HG02763 (cell line): ENCODE measurements around the gene CSRP3.
"Not testable (repeated sequence)": the region's sequence is repeated elsewhere in the genome, so short reads cannot be mapped to it uniquely, and the experiment has no call there.

ENCODE experiments used
- ATAC-seq: cut with Tn5 transposase; IDR thresholded peaks from one replicate; pipeline ENCODE4 v1.9.1; 2021; ENCODE audit warnings: mild to moderate bottlenecking, moderate library complexity; ENCODE audit not compliant: unreplicated experiment

Gene CSRP3

DNA sequence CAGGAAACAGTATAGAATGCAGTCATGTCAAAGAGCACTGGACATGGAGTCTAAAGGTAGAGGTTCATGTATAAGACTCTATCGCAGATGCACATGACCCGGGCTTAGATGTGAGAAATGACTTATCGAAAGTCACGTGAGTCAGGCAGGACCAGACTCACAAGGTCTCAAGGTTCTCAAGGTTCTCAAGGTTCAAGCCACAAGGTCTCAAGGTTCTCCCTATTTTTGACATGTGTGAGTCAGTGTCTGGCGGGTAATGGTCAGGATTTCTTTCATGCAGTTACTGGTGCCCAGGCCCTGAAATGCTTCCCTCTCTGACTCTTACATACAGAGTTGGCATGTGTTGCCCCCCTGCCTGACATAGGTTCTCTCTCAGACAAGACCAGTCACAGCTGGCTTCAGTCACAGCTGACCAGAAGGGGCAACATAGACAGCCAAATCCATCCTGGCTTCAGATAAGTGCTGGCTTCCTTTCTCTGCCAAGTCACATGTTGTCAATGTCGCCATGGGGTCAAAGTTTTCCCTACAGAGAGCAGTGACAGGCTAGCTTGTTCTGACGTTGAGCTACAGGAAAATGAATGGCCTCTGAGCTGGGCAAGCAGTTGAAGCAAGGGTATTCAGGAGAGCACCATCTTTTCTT is 10.1 kb downstream of the CSRP3 start:
- no peak for ATAC-seq

DNA sequence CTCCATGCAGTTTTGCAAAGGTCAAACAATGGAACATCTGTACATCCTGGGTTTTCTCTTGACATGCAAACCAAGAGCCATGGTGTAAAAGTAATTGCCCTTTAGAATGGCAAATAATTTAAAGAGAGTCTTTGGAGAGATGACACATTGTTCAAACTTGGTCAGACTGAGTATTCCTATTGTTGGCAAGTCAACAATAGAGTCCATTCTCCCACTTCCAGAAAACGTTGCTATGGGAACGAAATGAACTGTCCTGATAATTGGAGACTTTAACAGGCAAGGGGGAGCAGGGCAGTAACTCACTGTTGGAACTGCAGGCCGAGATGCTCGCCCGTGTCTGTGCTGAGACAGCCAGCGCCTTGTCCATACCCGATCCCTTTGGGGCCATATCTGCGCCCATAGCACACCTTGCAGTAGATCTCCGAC is 13.9 kb downstream of the CSRP3 start:
- no peak for ATAC-seq

DNA sequence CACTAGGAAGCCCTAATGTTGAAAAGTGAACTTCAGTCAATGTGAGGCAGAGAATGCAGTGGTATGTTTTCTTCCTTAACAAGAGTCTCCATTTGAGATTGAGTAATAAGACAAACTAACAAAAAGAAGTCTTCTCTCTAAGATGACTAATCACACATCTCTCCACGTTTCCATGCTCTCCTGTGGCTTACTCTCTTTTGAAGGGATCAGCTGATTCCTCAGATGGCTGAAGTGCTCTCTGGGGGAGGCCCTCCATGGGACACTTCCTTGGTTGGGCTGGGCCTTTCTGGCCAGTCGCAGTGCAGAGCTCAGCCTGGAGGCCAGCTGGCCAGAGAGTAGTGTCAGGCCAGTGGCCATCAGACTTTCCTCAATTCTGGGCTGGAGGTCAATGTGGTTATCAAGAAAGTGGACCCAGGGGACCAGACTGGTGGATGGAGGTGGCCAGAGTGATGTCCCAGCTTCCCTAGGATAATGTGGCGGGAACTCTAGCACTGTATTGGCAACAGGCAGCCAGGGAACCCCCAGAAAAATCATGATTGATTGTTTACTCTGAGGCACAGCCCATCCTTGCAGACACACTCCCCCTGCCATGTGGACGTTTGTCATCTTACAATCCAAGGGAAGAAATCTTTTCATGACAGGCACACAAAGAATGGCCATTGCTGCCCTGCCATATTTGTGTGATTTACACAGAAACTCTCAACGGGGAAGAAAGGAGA is 14.5 kb downstream of the CSRP3 start:
- no peak for ATAC-seq

DNA sequence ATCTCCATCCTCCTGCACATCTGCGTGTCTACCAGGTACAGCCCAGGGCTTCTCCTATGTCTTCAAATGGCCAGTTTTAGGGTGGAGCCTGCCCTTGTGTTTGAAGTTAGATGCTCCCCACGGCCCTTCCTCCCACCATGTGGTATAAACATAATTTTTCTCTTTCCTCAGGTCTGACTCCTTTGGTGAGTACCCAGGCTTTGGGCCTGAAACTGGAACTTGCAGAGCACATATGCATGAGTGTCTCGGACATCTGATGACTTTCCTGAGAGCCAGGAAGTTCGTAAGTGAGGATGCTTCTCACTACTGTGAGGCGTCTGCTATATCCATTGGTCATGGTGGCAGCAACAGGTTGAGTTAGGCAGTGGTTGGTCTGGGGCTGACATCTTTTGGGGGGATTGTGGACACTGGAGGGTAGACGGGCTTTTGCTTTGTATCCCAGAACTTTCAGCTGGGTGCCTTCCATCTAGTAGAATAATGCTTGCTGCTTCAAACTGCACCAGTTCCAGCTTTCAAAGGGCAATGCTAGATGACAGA is 16.2 kb downstream of the CSRP3 start:
- ATAC-seq, result no peak

GRCh38 chr11:19185036-19185435 is 16.7 kb downstream of the CSRP3 start:
- no peak for ATAC-seq

DNA sequence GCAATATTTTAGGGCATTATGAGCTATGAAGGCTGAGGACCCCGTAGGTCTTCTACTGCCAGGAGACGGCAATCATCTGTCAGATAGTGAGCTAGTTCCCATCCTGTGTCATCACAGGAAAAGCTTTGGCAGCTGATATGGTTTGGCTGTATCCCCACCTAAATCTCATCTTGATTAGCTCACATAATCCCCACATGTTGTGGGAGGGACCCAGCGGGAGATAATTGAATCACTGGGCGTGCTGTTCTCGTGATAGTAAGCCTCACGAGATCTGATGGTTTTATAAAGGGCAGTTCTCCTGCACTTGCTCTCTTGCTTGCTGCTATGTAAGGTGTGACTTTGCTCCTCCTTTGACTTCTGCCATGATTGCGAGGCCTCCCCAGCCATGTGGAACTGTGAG is 18.1 kb downstream of the CSRP3 start:
- no peak for ATAC-seq

DNA sequence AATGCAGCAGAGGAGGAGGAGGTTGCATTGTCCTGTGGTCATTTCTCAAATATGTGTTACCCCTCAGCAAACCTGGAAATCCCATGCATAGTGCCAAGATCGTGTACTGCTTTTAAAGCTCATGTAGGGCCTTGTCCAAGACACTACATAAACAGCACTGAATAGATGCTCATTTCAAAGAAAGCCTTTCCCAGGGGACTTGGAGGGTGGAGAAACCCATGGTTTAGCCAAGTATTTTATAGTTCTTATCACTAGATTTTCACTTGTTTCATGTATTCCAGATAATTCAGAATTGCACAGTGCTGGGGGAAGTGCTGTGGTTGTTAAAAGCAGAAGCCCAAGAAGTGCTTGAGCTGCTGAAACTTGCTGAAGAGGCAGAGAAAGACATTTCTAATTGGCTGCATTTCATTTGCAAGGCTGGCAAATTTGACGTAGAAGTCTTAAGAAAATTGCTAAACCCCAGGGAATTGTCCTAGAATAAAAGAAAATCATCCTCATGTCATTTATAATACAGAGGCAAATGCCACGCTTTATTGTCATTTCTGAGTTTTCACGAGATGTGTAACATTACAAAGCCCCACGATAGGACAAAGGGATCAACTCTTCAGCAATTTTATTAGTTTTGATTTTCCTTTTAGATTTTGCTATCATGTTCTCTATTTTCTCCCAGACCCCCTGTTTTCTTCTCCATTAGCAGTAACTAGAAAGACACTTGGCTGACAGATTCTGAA is 20.1 kb downstream of the CSRP3 start:
- no peak for ATAC-seq

GRCh38 chr11:19176629-19177186 is 25.1 kb downstream of the CSRP3 start:
- ATAC-seq, result no peak

GRCh38 chr11:19173964-19174638 is 27.7 kb downstream of the CSRP3 start:
- no peak for ATAC-seq

DNA sequence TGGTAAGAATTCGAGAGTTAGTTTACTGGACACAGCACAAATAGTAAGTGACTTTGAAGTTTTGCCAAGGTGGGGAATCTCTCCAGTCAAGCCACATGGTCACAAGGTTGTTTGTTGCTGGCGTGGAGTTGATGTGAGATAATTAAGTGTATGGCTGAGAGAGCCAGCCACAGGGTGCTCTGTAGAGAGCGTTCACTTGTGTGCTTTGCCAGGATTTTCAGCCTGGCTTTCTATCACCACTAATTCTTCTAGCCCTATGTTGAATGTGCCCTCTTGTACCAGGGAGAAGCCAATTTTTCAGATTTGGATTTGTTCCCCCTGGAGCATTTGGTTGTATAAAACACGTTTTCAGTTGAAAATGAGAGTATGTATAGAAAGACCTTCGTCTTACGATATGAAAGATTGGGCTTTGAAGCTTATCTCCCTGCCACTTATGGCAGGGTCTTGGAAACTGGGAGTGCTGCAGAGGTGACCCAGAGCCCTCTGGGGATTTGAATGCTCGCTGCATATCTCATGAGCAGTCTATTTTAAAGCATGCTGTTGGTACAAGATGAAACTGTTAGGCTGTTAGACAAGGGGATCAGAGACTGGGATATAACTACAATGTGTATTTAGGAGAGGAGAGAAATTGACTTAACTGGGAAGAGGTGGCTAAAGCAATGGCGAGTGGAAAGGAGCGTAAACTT is 28.6 kb downstream of the CSRP3 start:
- no peak for ATAC-seq

DNA sequence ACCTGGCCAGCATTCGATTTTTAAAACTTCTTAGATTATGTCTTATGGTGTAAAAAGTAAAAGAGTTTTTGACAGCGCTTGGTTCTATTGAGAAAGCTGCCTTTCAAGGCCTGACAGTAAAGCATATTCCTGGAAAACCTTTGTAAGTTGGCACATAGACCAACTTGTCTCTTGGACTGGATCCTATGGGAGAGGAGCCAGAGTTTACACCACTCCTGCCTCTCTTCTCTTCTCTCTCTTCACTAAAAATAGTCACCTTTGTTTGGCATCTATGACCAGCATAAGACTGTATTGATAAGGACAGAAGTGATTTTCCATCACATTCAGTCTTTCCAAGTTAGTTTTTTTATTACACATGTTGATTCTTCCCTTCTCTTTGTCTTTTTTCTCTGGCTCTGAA is 33.7 kb downstream of the CSRP3 start:
- ATAC-seq, result no peak

DNA sequence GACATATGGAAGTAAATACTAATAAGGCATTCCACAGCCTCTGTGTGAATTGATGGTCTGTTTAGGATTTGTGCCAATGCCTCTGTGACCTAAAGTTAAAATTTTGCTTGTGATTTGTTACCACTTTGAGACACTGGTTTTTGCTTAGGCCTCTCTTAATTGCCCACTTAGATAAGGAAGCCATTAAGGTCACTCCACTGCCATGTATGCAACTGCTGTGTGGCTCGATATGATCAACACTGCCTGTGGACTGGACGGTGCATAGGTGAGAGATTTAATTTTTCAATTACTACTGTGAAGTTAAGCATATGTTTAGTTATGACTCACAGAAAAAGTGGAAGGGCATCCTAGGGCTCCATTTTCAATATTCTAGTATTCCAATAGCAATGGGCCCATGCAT is 36.9 kb downstream of the CSRP3 start:
- ATAC-seq, result no peak

DNA sequence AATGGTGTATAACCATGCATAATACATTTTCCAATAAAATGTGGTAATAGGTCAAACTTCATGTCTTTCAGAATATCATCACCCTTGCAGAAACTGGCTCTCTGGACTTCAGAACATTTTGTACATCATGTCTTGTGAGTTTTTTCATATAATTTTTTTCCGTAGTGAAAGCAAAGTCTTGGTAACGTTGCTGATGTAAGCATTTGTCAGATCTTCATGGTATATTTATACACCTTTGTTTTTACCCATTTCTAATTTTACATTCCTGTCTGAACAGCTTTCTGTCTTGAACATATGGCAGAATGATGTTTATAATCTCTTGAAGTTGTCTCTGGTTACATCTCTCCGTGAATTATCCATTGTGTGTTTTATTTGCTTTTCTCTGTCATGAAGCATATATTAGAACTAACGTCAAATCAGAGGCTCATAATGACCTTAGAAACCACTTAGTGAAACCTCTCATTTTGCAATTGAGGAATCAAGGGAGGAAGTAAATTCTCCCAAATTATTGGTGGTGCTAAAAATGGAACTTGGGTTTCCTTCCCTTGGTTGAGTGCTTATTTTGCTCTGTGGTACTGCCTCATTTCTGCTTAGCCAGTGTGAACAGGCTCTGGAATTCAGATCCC is 37.4 kb downstream of the CSRP3 start:
- no peak for ATAC-seq

DNA sequence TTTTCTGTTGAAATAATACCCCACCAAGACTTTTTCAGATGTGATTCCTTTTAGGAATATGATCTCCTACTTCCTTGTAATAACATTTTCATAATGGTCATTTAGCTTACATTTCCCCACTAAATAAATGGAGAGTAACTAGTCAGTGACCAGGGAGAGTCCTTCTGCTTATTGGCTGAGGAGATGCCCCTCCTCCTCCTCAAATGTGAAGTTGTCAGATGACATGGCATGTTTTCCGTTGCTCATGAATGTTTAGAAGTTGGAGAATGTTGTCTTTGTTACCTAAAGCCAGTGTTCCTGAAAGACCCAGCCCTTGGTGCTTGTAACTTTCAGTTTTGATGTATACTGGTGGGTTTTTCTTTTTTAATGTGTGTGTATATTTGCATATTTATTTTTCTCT is 38.2 kb downstream of the CSRP3 start:
- ATAC-seq, result no peak

DNA sequence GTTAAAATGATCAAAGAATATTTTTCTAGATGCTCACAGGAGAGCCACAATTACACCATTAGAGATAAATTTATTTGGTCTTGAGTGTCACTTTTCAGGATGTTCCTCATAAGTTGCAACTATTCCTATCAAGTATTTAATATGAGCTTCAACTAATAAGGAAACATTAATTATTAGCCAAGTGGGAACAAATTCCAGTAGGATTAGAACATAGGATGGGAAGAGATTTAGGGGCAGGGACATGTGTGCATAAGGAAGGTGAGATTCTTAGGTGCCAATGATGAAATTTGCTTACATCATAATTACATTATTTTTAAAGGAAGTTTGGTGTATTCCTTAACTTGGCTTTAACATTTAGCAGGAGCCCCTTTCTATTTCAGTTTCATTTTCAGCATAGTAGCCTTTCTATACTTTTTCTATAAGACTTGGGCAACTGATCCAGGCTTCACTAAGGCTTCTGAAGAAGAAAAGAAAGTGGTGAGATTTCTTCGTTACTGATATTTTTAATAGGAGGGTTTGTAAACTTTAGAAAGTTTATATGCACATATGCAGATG is 38.8 kb downstream of the CSRP3 start:
- ATAC-seq, result no peak

GRCh38 chr11:19161651-19162050 is 40.1 kb downstream of the CSRP3 start:
- ATAC-seq, result no peak

DNA sequence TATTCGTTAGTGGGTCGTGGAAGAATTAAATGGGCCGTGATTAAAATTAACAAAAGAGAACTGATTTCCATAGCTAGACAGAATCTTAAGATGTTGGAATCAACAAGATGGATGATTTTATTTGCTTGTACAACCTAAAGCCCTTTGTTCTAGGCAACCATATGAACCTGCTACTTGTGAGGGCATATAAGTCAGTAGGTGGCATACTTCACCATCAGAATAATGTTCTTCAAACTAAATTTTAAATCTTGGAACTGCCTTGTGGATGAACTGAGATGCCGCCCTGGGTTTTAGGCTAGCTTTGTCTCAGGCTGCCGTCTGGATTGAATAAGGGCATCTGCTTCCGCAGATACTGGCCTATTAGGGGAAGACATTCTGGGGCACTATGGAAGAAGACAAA is 40.9 kb downstream of the CSRP3 start:
- ATAC-seq, result no peak

DNA sequence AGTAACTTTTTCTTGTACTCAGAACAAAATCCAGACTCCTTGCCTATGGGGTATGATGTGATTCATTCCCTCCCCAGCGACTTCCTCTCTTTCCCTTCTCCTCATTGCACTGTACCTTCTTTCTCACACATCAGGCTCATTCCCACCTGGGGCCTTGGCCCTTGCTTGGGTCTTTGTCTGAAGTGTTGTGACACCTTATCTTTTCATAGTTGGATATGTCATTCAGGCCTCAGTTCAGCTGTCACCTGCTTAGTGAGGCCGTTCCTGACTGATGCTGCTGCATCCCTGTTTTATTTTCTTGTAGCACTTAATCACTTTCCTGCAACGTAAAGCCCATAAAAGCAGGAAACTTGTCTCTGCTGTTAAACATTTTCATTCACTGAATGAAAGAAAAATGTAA is 44.9 kb downstream of the CSRP3 start:
- no peak for ATAC-seq

- ATAC-seq, result no peak
Measured at GRCh38 chr11:19145319-19145718, 56.5 kb downstream of the CSRP3 start.

- ATAC-seq, result not testable (repeated sequence)
Measured at GRCh38 chr11:19136884-19137283, 64.9 kb downstream of the CSRP3 start.
